Kidney tubule cell (primary cell): ENCODE results near the gene IL36G.

Source experiments
- DNase-seq: peaks from one replicate; pipeline ENCODE4 v3.0.0-alpha.2; 2018; ENCODE audit warnings: low spot score

Gene IL36G

DNA sequence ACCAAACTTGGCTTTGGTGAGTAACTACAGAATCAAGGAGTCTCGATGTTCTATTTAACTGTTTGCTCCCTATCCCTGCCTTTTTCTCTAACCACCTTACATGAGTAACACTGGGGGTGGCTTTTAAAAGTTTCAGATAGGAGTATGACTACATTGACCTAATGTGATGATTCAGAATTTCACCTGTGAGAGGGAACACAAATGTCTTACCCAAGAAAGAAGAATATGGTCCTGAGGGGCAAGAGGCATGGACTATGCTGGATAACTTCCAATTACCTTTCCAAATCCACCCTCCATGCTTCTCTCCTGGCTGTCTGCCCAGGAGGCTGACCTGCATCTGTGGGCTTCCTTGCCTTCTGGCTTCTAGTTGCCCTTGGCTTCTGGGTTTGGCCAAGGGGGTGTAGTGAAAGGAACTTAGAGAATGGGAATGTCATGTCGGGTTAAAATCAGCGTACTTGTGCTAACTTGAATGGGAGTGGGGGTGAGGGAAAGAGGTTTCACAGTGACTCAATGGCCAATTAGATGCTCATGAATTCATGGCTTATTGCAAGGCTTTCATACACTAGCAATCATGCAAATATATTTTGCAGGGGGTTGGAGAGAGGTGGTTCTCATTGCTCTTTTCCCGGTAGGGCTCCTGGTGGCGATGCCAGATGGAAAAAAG is 5.3 kb upstream of the IL36G start:
- no peak for DNase-seq

GRCh38 chr2:112973156-112973555 is 4.7 kb upstream of the IL36G start:
- DNase-seq: no peak

DNA sequence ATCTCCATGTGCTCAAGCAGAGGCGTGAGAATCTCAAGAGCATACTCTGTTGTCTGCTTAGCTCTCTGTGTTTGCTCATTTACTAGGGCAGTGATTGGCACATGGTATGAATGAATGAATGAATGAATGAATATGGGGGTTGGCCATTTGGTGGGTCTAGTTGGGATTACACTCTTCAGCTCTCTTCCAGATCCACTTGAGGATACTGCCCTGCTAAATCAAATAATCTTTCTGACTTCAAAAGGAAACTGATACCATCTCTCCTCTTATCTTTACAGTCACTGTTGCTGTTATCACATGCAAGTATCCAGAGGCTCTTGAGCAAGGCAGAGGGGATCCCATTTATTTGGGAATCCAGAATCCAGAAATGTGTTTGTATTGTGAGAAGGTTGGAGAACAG is 1.9 kb downstream of the IL36G start:
- no peak for DNase-seq

DNA sequence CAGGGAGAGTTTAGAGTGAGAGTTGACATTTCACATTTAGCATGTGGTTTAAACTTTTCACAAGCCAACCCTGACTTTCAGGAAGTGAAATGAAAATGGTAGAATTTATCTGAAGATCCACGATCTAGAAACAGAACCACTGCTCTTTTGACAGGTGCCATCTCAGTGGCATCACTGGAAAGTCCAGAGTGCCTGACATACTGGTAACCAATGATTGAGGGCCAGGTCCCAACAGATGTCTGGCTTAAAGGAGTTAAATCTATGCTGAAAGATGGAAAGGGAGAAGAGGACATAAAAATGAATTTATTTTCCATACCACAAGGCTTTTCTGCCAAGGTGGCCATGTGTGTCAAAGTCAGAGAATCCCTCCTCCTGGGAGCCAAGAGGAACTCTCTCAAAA is 2.7 kb downstream of the IL36G start:
- DNase-seq: no peak

DNA sequence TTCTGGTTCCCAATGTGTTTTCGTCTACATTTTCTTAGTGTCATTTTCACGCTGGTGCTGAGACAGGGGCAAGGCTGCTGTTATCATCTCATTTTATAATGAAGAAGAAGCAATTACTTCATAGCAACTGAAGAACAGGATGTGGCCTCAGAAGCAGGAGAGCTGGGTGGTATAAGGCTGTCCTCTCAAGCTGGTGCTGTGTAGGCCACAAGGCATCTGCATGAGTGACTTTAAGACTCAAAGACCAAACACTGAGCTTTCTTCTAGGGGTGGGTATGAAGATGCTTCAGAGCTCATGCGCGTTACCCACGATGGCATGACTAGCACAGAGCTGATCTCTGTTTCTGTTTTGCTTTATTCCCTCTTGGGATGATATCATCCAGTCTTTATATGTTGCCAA is 7.3 kb downstream of the IL36G start:
- DNase-seq: no peak

- DNase-seq: no peak
These were observed 11.8 kb downstream of the IL36G start for GRCh38 chr2:112989611-112990010.

DNA sequence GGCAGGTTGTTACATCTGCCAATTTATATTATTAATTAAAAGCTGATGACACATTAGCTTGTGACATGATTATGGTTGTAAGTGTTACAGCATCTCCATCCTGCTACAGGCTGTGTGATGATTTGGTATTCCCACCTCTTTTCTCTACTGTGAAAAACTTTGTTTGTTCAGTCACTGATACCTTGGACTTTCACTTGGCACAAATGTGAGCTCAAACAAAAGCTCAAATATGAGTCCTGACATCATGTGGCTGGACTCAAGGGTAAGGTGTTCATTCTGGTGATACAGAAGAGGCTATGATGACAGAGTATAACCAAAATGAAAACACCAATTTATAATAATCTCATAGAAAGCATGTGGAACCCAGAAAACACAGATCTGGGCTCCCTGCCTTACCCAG is 16.0 kb downstream of the IL36G start:
- no peak for DNase-seq

DNA sequence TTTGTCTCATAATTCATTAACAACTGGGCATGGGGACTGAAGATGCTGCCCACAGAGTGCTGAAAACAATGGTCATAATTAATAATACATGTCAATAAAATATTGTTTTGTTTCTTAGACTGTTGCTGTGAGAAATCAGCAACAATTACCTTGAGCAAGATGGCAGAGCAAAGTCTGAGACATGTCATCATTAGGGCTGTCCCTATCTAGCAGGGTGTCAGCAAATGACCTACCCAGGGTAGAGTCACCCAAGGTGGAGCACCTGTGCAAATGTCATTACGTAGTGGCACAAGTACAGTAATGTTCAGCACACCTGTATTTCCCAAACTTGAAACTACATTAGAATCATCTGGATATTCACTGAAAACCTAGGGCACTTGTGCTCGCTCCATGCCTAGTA is 16.8 kb downstream of the IL36G start:
- DNase-seq: no peak

DNA sequence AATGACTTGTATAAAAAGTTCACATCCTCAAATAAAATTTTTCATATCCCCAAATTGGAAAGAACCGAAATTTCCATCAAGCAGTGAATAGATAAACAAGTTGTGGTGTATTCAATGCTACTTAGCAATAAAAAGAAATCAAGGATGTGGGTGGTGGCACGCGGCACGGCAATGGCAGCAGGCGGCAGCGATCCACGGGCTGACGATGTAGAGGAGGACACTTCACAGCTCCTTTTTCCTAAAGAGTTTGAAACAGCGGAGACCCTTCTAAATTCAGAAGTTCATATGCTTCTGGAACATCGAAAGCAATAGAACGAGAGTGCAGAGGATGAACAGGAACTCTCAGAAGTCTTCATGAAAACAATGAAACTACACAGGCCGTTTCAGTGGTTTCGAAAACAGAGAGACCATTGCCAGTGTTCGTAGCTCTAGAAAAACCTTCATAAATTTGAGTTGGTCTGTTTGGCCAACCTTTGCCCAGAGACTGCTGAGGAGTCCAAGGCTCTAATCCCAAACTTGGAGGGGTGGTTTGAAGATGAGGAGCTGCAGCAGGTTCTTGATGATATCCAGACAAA is 17.6 kb downstream of the IL36G start:
- no peak for DNase-seq

DNA sequence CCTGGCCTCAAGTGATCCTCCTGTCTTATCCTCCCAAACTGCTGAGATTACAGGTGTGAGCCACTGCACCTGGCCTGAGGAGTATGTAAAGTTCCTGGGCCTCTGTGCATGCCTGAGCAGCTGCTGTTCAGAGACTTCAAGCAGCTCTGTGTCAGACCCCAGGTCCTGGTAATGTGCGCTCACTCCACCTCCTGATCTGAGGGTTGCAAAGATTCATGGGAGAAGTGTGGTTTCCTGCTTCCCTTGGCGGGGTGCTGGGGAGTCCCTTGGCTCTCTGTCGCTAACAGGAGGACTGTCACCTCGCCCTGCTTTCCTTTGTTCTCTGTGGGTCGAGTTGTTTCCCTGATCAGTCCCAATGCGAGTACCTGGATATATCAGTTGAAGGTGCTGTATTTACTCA is 18.8 kb downstream of the IL36G start:
- DNase-seq: no peak

DNA sequence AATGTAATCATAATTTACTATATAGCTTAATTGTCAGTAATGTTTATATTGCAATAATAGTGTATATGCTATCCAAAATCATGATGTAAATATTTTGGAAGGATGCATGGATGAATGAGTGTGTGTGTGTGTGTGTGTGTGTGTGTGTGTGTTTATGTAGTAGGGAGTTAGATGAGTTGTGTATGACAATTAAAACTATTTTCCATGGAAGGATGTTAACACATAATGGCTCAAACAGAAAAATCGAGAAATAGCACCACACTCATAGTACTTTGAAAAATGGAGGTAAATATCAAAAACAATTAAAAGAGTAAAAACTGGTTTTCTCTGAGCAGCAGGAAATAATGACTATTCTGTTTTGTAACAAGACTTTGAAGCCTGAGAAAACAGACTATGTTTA is 19.3 kb downstream of the IL36G start:
- no peak for DNase-seq

DNA sequence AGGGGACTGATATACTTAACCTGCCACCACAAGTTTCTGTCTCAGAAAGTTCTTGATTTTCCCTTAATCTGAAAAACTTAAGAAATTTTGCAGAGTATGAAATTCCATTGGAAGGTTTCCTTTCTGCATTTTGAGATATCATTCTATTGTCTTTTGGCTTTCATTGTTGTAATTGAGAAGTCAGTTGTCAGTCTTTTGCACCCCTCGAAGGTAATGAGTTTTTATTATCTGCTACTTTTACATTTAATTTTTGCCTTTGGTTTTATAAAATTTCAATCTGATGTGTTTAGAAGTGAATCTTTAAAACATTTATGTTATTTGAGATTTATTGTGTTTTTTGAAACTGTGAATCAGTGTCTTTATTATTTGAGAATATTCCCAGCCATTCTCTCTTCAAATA is 22.6 kb downstream of the IL36G start:
- no peak for DNase-seq

- DNase-seq: no peak
These were observed 24.9 kb downstream of the IL36G start for GRCh38 chr2:113002677-113003076.

DNA sequence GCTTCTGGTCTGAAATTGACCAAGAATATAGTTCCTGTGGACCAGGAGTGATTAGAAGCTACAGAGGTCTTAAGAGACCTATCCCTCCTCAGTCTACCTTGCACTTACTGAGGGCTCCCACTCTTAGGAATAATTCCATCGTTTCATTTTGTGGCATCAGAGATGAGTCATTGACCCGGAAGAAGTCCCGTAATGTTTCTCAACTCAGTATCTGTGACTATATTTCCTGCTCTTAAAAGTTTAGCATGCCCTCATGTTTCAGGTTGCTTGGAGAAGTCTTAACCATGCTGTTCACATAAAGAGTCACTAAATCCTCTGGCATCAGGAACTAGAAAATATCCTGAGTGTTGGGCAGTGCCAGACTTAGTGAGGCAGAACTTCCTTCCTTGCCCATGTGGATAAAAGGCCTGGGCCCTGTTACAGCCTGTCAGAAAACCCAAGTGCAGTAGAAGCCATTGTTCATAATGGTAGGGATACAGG is 27.3 kb downstream of the IL36G start, which contains the start of gene IL36A:
TSS of gene IL36A (plus strand) at position 430 of the 480 bp plus-strand sequence. CDS start 413 bp downstream, outside the sequence.
- peak; percentile 8 for DNase-seq

DNA sequence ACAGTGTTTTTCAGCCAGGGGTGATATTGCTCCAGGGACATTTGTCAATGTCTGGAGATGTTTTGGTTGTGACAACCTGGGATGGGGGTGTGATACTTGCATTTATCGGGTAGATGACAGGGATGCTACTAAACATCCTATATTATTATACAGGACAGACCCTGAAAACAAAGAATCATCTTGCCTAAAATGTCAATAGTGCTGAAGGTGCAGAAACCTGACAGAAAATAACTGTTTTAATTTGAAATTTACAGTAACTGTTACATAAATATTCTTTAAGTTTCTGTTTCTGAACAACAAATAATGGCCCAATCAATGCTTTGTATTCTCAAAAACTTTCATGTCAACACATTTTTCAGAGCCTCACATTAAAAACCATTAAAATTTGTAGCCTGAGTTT is 29.4 kb downstream of the IL36G start:
- no peak for DNase-seq

- DNase-seq: no peak
These were observed 31.8 kb downstream of the IL36G start for GRCh38 chr2:113009622-113010021.

GRCh38 chr2:113010088-113010487 is 32.3 kb downstream of the IL36G start:
- DNase-seq: no peak

DNA sequence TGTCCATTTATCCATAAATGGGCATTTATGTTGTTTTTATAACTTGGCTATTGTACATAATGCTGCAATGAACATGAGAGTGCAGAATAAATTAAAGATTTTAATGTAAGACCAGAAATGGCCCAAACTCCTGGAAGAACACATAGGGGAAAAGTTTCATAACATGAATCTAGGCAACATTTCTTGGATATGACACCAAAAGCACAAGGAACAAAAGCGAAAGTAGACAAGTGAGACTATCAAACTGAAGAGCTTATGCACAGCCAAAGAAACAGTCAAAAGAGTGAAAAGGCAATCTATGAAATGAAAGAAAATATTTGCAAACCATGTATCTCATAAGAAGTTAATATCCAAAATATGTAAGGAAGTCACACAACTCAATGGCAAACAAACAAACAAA is 33.3 kb downstream of the IL36G start:
- DNase-seq: no peak

DNA sequence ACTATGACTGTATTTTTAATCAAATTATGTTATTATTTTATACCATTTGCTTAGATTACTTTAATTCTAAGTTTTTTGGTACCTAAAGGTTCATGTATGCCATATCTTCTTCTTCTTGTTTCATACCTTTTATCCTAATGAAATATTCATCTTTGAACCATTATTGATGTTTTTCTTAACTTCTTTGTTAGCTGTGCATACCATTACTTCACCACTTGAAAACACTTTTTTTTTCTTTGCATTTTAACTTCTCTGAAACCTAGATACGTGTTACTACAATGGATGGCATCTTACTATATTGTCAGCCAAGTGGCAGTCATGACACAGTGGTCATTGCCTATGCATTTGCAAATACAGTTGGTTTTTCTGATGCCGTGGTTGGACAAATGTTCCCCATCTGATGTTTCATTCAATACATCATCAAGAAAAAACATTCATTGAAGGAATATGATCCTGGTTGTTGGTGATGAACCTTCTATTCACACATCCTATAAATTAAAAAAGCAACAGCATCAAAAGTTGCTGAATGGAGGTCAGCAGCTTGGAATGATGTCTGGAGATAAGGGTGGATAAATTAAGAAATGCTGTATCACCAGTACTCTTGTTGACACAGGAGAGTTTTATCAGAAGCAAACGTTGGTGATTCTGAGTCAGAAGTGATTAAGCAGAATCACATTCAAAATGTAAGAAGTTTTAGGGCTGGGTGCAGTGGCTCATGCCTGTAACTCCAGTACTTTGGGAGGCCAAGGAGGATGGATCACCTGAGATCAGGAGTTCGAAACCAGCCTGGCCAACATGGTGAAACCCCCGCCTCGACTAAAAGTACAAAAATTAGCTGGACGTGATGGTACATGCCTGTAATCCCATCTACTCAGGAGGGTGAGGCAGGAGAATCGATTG is 34.9 kb downstream of the IL36G start:
- peak; percentile 39 for DNase-seq

DNA sequence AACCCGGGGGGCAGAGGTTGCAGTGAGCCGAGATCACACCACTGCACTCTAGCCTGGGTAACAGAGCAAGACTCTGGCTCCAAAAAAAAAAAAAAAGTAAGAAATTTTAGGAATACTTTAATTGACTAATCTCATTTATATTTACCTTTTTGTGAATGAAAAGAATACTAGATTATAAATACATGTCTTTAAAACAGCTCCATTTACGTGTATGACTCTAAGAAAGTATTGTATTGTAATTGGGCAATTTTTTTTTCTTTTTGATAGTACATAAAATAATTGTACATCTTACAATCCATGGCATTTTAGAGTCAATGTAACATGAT is 35.5 kb downstream of the IL36G start:
- no peak for DNase-seq

DNA sequence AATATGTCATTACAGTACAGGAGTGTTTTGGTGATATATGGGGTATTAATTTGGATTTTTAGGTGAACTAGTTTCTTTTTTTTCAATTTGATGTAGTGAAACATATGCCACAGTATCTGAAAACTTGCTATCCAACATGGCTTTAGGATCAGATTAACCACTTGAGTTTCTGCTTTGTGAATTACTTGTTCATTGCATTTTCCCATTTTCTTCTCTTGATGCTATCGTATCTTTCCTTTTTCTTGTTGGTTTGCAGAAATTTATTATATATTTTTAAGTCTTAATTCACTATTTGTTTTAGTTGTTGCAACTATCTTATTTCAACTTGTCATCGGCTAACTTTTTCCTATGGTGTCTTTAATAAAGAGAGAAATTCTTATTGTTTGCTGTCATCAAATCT is 36.3 kb downstream of the IL36G start:
- DNase-seq: no peak

- DNase-seq: no peak
These were observed 37.2 kb downstream of the IL36G start for GRCh38 chr2:113015042-113015441.

- peak; percentile 25 for DNase-seq
These were observed 37.8 kb downstream of the IL36G start for GRCh38 chr2:113015655-113016054.
